Activated naive CD4-positive, alpha-beta T cell treated with anti-CD3 and anti-CD28 coated beads, Interleukin-2, amount 50 U/mL, for 72 hours (primary cell): Measurements from ENCODE around the gene SLC14A1. TPM values are rescaled to one million over a fixed set of nuclear protein-coding genes. Genes with fewer than 3 reads are reported as not detected.
A peak's percentile ranks its signal among the peaks of the same experiment; 100 is the strongest.

Experiments used
- ATAC-seq, 2 donors: fragments of 150-1000 bp; cut with Tn5 transposase; 2 replicates each; pipeline ENCODE4 v1.10.0; 2021; ENCODE audit warnings: mild to moderate bottlenecking in 2 of 2, moderate library complexity in 2 of 2
- DNase-seq, 2 donors: peaks; one replicate each; pipeline ENCODE4 v3.0.0; 2021 to 2022; ENCODE audit warnings: low spot score in 2 of 2
- H3K27ac Mint-ChIP-seq, 2 donors: one replicate each; pipeline ENCODE4 v1.8.0; 2022; ENCODE audit warnings: mild to moderate bottlenecking in 2 of 2, mixed read lengths in 2 of 2
- H3K36me3 Mint-ChIP-seq, 2 donors: one replicate each; pipeline ENCODE4 v1.8.0; 2022; ENCODE audit warnings: mixed read lengths in 2 of 2
- H3K9me3 Mint-ChIP-seq, 2 donors: one replicate each; pipeline ENCODE4 v1.8.0; 2022; ENCODE audit warnings: mixed read lengths in 2 of 2
- total RNA-seq, 2 donors: library from RNA; stranded (reverse); gene quantifications; one replicate each; pipeline ENCODE4 v1.2.3, GENCODE V29; 2022

Gene SLC14A1
- total RNA-seq, 2 donors from 2014 or later, result 0.14 to 0.54 TPM

DNA sequence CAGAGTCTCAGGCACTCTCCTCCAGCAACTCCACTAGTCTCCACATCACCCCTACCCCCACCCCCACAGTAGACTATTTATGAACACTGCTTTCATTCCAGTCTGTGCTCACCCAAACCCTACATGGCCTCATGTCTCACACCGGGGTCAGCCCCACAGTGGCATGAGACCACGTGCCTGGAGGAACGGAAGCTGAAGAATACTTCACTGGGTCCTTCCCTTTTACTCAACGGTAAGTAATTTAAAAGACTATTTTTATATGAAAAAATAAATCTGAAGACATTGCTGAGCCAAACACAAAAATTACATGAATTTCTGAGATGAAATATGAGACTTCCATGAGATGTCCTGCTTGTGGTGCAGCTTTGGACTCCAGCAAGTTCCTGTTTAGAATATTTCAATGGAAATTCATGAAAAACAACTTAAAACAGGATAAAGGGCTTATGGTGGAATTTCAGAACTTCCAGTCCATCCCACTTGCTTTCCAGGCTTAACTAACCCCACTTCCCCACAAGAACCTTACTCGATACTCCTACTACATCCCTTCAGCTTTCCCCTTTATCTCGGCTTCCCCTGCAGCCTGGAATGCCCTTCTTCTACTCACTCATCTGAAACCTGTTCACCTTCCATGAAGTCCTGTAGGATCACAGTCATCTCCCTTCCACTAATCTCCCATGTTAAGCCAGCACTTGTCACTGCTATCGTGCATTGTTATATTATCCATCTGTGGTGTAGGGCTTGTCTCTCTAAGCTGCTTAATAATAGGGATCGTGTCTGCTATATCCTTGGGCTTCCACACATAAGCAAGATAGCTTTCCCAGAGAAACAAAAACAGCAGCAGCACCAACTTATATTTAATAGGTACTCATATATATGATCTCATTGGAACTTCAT is 47.9 kb downstream of the SLC14A1 start:
- H3K36me3 Mint-ChIP-seq, result no peaks in the 10 kb centered on the region
- H3K9me3 Mint-ChIP-seq, result peaks cover 0 to 10% of the 10 kb centered on the region in 2 donors
- no peak overlapping the region for H3K27ac Mint-ChIP-seq
- ATAC-seq, result no peak
- no peak for DNase-seq

DNA sequence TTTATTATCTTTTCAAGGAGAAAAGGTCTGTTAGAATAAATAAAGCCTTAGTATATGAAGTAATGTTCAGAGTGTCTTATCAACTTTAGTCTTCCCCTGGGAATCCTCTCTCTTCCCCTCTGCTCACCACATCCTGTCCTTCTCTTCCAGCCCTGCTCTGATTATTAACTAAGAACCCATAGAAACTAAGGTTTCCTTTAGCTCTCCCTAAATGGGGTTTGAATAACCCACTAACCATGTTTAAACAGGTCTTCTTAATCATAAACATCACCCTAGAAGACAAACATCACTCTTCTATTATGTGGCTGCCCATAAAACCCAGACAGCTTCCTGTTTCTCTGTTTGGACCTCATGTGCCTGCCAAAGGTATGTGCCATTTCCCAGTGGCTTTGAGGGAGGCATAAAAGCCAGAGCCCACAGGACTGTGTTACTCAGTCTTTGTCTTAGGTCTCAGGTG is 50.1 kb downstream of the SLC14A1 start:
- Mint-ChIP-seq H3K9me3 (peaks cover 0 to 10% of the 10 kb centered on the region in 2 donors), H3K27ac (no peak overlapping the region), H3K36me3 (no peaks in the 10 kb centered on the region)
- DNase-seq (no peak), ATAC-seq (peak in 1 of 2 donors; percentile 58)

DNA sequence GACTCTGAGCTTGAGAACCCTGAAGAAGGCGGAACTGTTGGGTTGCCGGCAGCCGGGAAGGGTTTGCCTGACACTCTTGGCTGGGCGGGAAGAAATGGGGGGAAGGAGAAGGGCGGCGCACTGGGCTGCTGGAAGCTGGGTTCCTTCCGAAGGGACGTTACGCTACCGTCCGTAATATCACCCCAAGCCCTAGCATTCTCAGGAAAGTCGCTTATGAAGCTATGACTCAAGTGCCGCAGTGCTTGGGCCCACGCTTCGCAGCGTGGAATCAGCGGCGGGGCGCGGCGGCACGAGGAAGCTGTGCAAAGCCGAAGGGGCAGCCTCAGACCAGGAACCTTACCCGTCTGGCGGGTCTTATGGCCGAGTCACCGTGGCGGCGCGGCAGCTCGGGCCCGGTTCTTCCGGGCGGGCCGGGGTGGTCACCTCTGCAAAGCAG is 51.3 kb downstream of the SLC14A1 start:
- Mint-ChIP-seq H3K9me3 (peaks cover 0 to 7% of the 10 kb centered on the region in 2 donors), H3K27ac (peak overlapping the region in 1 of 2 donors; percentile 30), H3K36me3 (no peaks in the 10 kb centered on the region)
- peak; percentile 66 to 95 for ATAC-seq
- peak in 1 of 2 donors; percentile 71 for DNase-seq

DNA sequence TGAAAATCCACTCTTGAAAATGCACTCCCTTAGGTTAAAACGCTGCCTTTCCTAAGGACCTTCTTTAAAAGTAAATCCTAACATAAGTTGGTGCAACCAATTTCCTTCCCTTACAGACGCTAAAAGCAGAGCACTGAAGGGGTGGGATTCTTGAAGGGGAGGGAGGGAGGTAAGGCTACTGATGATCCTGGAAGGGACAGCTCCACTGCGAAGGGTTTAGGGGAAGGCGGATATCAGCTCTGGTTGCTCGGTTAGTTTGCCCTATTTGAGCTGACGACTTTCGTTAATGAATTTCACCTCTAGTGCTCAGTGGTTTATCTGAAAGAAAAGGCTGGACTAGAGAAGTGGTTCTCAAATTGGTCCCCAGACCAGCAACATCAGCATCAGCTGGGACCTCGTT is 51.8 kb downstream of the SLC14A1 start:
- H3K36me3 Mint-ChIP-seq, result no peaks in the 10 kb centered on the region
- DNase-seq (no peak), ATAC-seq (no peak)
- no peak overlapping the region for H3K27ac Mint-ChIP-seq
- H3K9me3 Mint-ChIP-seq, result peaks cover 0 to 5% of the 10 kb centered on the region in 2 donors

DNA sequence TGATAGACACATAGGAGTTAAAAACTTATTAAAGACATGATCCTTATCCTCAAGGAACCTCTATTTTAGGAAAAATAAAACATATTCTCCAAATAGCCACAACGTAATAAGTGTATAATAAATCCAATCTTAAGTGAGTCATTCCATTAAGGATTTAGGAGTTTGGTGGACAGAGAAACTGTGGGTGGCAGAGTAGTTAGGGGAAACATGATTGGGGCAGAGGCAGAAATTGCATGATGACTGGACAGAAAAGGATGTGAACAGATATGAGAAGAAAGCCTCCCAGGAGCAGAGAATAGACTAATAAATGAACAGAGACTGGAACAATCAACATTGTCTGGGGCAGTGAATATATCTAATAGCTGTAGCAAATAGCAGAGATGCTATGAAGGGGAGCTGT is 53.4 kb downstream of the SLC14A1 start:
- DNase-seq, result no peak
- no peak overlapping the region for H3K27ac Mint-ChIP-seq

DNA sequence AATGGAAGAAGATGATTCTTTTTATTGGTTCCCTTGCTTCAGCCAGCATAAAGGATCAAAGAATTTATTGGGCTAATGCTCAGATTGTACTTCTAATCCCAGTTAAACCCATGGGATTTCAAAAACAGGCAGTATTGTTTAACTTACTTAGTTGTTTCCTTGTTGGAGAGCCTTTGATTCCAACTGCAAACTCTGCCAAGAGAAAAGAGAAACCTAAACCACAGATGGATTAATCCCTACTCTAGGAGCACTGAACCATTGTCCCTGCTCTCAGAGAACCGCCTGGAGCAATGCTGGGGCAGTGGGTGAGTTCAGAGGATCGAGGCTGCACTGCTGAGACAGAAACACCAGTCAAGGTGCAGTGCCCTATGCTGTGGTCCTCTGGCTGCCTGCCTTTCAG is 56.6 kb downstream of the SLC14A1 start:
- Mint-ChIP-seq H3K27ac (no peak overlapping the region), H3K36me3 (no peaks in the 10 kb centered on the region), H3K9me3 (no peaks in the 10 kb centered on the region)
- ATAC-seq, result no peak
- DNase-seq, result no peak

More for the DNA sequence above, 53.4 kb downstream of the SLC14A1 start:
- no peaks in the 10 kb centered on the region for H3K36me3 Mint-ChIP-seq
- peaks cover 0 to 5% of the 10 kb centered on the region in 2 donors for H3K9me3 Mint-ChIP-seq
- no peak for ATAC-seq

DNA sequence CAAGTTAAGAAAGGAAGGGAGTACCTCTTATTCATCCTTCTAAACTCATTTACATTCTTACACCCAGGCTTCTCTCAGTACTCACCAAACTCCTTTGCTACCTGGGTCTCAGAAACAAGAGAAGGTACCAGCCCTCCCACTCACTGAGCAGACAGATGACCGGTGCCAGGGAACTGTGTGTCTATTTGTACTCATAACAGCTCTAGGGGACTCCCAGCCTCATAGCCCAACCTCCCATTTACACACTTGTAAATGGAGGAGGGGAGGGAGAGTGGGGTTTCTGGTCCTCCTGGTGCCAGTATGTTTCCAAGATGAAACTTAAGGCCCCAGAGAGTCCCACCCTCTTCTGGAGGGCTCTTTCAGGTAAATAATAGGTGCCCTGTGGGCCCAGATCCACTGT is 58.7 kb downstream of the SLC14A1 start:
- no peak for DNase-seq

DNA sequence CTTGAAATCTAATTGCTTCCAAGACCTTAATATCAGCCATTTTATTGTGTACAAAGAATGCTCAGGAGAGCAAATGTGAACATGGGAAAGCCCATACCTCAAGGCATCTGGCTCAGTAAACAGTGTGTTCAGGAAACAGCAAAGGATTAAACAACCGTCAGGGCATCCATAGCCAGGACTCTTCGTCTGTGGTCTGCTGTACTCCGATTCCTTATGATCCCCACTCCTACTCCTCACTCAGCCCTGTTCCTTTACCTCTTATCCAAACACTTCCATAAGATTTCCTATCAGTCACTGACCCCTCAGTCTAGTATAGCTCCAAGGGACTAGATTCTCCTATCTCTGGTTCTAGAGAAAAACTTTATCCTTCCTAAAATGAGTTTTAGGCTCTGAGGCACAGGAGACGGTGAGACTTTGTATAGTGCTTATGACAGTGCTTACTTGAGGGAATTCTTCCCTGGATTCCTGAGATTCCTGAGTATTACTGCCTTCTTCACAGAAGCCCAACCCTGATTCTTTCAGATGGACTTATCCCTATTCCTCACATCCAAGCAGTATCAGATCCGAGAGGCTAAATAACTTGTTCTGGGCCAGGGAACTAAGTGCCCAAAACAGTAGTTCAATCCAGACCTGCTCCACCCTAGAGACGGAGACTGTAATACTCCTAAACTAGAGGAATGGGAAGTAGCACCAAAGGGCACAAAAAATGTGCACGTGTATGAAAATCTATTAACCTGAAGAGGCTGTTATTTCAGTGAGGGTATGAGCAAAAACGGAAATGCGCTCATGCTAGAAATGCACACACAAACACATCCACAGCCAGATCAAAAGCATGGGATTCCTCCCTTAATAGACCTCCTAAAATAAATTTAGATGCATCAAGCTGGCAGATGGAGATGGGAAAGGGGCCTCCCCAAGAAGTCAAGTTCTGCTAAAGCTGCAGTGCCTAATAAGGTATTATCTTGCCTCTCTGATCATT is 59.4 kb downstream of the SLC14A1 start:
- no peaks in the 10 kb centered on the region for H3K36me3 Mint-ChIP-seq
- no peaks in the 10 kb centered on the region for H3K9me3 Mint-ChIP-seq

More for the DNA sequence above, 58.7 kb downstream of the SLC14A1 start:
- H3K36me3 Mint-ChIP-seq, result no peaks in the 10 kb centered on the region
- H3K27ac Mint-ChIP-seq, result no peak overlapping the region
- ATAC-seq, result no peak
- no peaks in the 10 kb centered on the region for H3K9me3 Mint-ChIP-seq

DNA sequence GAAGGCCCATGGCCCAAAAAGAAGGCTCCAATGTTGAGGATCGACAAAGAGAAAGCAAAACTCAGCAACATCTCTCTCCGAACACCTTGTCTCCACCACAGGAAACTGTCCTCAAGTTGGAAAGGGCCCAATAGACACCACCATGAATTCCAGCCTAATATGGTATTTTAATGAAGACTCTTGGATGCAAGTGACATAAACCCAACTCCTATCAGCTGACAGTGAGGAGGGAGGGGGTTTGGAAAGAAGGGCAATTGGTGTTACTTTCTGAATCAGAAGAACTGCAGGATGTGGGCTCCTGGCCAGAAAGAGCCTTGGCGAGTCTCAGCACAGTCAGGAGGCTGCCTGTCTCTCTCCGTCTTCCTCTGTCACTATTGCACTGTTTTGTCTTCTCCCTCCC is 61.2 kb downstream of the SLC14A1 start:
- H3K27ac Mint-ChIP-seq, result no peak overlapping the region

More for the DNA sequence above, 59.4 kb downstream of the SLC14A1 start:
- ATAC-seq (no peak), DNase-seq (no peak)
- H3K27ac Mint-ChIP-seq, result no peak overlapping the region

DNA sequence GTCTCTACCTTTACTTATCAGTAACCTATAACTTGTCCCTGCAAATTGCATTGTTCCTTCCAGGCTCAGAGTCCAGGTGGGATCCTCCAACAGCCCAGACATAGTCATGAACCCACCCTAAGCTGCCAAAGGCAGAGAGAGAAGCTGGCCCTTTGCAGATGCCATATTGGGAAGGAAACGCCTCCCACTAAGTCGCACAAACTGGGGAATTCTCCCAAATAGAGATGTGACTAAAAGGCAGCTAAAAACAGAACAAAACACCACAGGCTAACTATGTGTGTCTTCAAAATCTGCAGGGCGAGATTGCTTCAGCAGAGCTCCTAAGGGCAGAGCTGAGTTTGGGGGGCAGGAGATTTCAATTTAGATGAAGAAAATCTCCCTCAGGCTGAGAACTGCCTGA is 63.0 kb downstream of the SLC14A1 start:
- H3K27ac Mint-ChIP-seq, result no peak overlapping the region
- DNase-seq, result no peak
- H3K9me3 Mint-ChIP-seq, result no peaks in the 10 kb centered on the region
- no peak for ATAC-seq
- H3K36me3 Mint-ChIP-seq, result no peaks in the 10 kb centered on the region

More for the DNA sequence above, 61.2 kb downstream of the SLC14A1 start:
- ATAC-seq (peak in 1 of 2 donors; percentile 62), DNase-seq (no peak)
- Mint-ChIP-seq H3K9me3 (no peaks in the 10 kb centered on the region), H3K36me3 (no peaks in the 10 kb centered on the region)

DNA sequence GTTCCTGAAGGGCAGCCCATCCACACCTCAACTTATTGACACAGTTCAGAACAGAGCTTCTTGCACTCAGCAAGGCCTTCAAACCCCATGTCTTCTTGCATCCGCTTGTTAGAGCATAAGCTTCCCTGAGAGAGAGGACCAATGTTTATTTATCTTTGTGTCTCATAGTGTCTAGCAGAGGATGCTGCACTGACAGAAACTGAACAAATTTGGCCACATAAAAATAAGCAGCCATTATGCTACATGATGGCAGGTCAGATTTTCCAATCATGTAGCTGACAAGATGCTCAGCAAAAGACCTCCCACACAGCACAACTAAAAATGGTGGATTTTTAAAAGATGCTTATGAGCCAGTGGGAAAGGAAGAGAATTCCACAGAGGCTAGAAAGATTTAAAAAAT is 63.4 kb downstream of the SLC14A1 start:
- DNase-seq (no peak), ATAC-seq (no peak)
- Mint-ChIP-seq H3K27ac (no peak overlapping the region), H3K36me3 (no peaks in the 10 kb centered on the region), H3K9me3 (peaks cover 0 to under 1% of the 10 kb centered on the region in 2 donors)

DNA sequence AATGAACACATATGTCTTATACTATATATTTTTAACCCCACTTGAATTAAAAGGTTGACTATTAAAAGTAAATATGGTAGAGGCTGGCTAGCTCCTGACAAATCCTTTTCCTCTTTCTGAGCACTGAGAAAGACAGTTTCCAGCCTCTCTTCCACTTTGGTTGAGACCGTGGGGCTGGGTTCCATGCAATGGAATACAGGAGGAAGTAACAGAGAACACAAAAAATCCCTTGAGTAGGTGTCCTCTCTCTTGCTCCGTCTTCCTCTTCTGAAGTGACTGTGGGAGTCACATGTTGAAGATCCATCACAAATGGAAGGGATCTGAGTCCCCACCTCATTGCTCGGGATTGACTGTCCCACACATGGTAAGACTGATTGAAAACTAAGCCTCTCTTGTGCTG is 64.9 kb downstream of the SLC14A1 start:
- no peak for ATAC-seq

DNA sequence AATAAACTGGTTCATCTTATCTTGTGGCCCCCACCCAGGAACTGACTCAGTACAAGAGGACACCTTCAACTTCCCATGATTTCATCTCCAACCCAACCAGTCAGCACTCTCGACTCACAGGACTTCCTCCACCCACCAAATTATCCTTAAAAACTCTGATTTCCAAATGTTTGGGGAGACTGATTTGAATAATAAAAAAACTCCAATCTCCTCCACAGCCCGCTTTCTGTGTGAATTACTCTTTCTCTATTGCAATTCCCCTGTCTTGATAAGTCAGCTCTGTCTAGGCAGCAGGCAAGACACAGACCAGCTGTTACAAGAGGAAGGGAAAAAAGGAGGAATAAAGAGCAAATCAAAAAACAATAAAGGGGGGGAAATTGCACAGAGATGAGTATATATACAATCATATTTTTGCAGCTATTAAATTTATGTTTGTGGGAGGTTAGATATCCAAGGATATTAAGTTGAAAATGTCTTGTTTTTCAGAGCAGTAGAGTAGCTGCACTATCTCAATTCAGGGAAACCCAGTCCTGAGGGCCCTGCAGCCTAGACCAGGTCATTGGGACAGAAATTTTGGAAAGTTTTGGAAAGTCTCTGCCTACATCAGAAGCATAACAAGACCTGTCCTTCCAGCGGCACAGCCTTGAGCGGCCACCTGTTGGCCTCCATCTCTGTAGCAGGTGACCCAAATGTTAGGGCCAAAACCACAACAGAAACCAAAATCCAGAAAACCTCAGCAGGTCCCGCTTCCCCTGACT is 68.7 kb downstream of the SLC14A1 start:
- Mint-ChIP-seq H3K27ac (no peak overlapping the region), H3K36me3 (no peaks in the 10 kb centered on the region), H3K9me3 (peaks cover 0 to 4% of the 10 kb centered on the region in 2 donors)
- DNase-seq, result no peak
- no peak for ATAC-seq

More for the DNA sequence above, 64.9 kb downstream of the SLC14A1 start:
- H3K9me3 Mint-ChIP-seq, result peaks cover 0 to 4% of the 10 kb centered on the region in 2 donors
- no peak overlapping the region for H3K27ac Mint-ChIP-seq
- no peaks in the 10 kb centered on the region for H3K36me3 Mint-ChIP-seq
- no peak for DNase-seq

DNA sequence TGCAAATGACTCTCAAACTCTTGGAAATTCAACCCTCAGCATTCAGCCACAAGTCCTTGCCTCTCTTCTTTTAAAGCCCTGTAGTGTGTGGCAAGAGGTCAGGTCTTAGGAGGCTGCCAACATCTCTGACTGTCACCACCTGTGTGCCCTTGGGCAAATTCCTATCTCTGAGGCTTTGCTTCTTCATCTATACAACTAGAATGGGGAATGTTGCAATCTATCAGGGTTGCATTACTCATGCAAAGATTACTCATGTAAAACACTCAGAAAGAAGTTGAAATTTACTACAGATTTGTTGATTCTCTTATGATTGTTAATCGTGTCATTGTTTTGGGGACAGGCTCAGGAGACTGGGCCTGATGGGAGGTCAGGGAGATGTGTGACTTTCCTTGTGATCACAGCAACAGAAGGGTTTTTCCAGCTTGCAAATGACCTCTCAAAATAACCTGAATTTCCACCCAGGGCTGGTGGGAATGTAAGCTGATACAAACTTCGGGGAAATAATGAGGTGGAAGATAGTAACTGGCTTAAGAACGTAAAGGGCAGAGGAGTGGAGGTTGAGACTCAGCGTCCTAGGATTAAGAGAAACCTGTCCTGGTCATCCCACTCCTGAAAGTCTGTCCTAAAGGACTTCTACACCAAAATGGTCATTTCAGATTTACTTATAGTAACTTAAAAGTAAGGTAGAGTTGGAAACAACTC is 69.4 kb downstream of the SLC14A1 start:
- Mint-ChIP-seq H3K27ac (no peak overlapping the region), H3K36me3 (no peaks in the 10 kb centered on the region), H3K9me3 (peaks cover 0 to 4% of the 10 kb centered on the region in 2 donors)
- DNase-seq, result no peak
- ATAC-seq, result peak in 1 of 2 donors; percentile 36

DNA sequence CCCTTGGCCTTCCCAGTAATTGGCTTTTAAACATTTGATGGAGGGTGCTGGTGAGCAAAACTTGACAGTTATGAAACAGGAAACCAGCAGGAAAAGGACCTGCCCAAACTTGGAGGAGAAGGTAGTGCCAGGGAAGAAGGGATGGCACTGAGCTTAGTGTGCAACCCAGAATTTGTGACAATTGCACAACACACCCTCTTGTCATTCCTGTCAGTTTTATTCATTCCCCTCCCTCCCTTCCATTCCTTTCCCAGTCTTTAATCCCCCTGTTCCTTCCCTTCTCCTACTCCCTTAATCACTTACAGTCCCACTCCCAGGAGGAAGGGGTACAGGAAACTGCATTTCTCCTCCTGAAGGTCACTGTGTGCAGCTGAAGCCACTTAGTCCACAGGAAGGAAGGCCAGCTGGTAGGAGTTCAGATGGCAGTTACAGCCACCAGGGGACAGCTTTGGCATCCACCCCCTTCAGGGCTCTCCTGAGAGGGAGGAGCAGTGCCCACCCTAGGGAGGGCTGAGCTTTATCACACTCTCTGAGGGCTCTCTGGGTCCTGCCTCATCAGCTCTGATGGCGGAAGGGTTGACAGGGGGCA is 77.5 kb downstream of the SLC14A1 start:
- Mint-ChIP-seq H3K27ac (no peak overlapping the region), H3K36me3 (peaks cover 15 to 21% of the 10 kb centered on the region in 2 donors), H3K9me3 (peaks cover 0 to 5% of the 10 kb centered on the region in 2 donors)
- ATAC-seq (no peak), DNase-seq (no peak)
